ENCODE measurements around the gene C12orf75. TPM values are rescaled to one million over a fixed set of nuclear protein-coding genes. Genes with fewer than 3 reads are reported as not detected.
A peak's percentile ranks its signal among the peaks of the same experiment; 100 is the strongest.

Gene C12orf75
- total RNA-seq, 1 donor from 2014 or later = 40.4 TPM

DNA sequence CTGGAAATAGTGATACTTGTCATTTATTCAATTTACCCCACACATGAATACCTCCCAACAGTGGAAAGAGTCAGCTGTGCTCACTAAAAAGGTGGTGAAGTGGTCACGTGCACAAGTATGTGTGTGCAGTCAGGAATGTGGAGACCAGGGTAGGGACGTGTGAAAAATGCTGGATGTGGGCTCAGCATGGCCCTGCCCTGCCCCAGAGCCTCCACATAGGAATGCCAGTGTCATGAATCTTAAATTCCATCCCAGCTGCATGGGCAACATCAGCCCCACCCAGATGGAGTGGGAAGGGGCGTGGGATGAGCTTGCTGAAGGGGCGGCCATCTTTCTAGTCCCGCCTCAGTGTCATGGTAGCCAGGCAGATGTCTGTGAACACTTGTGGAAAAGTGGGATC lies 87.7 kb downstream of the C12orf75 start:
- Mint-ChIP-seq H3K4me3 (no peak overlapping the region), H3K36me3 (ENCODE audit: low read depth) (no peaks in the 10 kb centered on the region), H3K27ac (ENCODE audit: unreplicated experiment) (no peak overlapping the region), H3K4me1 (peaks cover 17% of the 10 kb centered on the region), H3K9me3 (no peaks in the 10 kb centered on the region), H3K27me3 (ENCODE audit: low read depth) (no peaks in the 10 kb centered on the region)
- no peak for DNase-seq (ENCODE audit: low read depth, low spot score)
- TF ChIP-seq, protein P1, sequence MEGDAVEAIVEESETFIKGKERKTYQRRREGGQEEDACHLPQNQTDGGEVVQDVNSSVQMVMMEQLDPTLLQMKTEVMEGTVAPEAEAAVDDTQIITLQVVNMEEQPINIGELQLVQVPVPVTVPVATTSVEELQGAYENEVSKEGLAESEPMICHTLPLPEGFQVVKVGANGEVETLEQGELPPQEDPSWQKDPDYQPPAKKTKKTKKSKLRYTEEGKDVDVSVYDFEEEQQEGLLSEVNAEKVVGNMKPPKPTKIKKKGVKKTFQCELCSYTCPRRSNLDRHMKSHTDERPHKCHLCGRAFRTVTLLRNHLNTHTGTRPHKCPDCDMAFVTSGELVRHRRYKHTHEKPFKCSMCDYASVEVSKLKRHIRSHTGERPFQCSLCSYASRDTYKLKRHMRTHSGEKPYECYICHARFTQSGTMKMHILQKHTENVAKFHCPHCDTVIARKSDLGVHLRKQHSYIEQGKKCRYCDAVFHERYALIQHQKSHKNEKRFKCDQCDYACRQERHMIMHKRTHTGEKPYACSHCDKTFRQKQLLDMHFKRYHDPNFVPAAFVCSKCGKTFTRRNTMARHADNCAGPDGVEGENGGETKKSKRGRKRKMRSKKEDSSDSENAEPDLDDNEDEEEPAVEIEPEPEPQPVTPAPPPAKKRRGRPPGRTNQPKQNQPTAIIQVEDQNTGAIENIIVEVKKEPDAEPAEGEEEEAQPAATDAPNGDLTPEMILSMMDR (conservative IDR thresholded peaks at IDR 0.05) = no peak

DNA sequence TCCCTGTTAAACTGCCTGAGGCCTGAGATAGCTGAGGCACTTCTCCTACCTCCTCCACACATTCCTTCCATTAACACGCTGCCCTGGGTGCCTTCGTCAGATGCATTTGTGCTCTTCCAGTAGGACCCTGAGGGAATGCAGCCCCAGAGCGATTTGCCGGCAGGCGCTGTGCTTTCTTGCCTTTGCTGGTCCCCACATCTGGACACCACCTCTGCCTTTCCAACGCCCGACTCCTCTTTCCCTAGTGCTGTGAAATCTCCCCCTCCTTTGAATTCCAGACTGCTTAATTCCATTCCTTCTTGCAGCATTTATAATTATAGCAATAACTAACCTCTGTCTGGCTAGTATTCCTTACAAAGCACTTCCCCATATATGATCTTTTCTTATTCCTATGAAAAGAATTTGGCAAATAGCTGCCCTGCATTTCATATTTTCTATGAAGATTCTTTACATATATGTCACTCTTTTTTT lies 88.4 kb downstream of the C12orf75 start:
- TF ChIP-seq, protein P1 (conservative IDR thresholded peaks at IDR 0.05) = no peak
- H3K27me3 Mint-ChIP-seq (ENCODE audit: low read depth) = no peaks in the 10 kb centered on the region
- H3K4me3 Mint-ChIP-seq = no peak overlapping the region
- H3K36me3 Mint-ChIP-seq (ENCODE audit: low read depth) = no peaks in the 10 kb centered on the region
- DNase-seq (ENCODE audit: low read depth, low spot score) = no peak
- H3K4me1 Mint-ChIP-seq = peaks cover 17% of the 10 kb centered on the region
- no peaks in the 10 kb centered on the region for H3K9me3 Mint-ChIP-seq
- peak overlapping the region; percentile 48 for H3K27ac Mint-ChIP-seq (ENCODE audit: unreplicated experiment)

DNA sequence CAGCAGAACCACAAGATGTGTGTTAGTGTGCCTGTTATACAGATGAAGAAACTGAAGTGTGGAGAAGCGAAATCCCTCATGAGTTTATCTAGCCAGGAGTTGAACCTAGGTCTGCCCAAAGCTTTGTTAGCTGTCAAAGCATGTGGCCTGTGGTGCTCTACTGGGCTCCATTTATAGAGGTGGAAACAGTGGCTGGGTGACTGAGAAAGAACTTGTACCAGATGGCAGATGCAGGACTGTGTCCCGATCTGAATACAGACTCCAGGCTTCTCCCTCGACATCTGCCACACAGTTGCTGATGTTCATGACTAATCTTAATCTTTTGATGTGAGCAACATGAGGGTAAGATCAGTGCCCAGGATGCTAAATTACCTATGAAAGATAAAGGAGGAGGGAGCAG lies 89.1 kb downstream of the C12orf75 start:
- TF ChIP-seq, protein P1 (conservative IDR thresholded peaks at IDR 0.05) = no peak
- peaks cover 17% of the 10 kb centered on the region for H3K4me1 Mint-ChIP-seq
- H3K27ac Mint-ChIP-seq (ENCODE audit: unreplicated experiment) = peak overlapping the region; percentile 23
- no peak for DNase-seq (ENCODE audit: low read depth, low spot score)
- no peaks in the 10 kb centered on the region for H3K27me3 Mint-ChIP-seq (ENCODE audit: low read depth)
- no peaks in the 10 kb centered on the region for H3K36me3 Mint-ChIP-seq (ENCODE audit: low read depth)
- H3K9me3 Mint-ChIP-seq = no peaks in the 10 kb centered on the region
- no peak overlapping the region for H3K4me3 Mint-ChIP-seq

DNA sequence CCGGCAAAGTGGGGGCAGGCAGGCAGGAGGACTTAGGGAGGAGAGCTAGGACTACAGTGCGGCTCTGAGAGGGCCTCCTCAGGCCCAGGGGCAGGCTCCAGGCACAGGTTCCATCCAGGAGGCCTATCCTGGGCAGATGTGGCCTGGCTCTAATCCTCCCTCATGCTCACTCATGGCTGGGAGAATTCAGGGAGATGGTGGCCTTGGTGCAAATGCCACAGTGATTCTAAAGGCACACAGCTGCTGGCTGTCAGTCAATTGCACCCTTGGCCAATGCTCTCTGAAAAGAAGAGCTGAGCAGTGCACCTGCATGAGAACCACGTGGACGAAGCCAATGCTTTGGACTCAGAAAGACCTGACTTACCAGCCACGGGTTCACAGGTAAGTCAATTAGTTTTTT lies 89.6 kb downstream of the C12orf75 start:
- no peaks in the 10 kb centered on the region for H3K36me3 Mint-ChIP-seq (ENCODE audit: low read depth)
- peaks cover 17% of the 10 kb centered on the region for H3K4me1 Mint-ChIP-seq
- TF ChIP-seq, protein P1 (conservative IDR thresholded peaks at IDR 0.05) = no peak
- H3K9me3 Mint-ChIP-seq = no peaks in the 10 kb centered on the region
- no peak for DNase-seq (ENCODE audit: low read depth, low spot score)
- no peak overlapping the region for H3K27ac Mint-ChIP-seq (ENCODE audit: unreplicated experiment)
- no peak overlapping the region for H3K4me3 Mint-ChIP-seq
- no peaks in the 10 kb centered on the region for H3K27me3 Mint-ChIP-seq (ENCODE audit: low read depth)

DNA sequence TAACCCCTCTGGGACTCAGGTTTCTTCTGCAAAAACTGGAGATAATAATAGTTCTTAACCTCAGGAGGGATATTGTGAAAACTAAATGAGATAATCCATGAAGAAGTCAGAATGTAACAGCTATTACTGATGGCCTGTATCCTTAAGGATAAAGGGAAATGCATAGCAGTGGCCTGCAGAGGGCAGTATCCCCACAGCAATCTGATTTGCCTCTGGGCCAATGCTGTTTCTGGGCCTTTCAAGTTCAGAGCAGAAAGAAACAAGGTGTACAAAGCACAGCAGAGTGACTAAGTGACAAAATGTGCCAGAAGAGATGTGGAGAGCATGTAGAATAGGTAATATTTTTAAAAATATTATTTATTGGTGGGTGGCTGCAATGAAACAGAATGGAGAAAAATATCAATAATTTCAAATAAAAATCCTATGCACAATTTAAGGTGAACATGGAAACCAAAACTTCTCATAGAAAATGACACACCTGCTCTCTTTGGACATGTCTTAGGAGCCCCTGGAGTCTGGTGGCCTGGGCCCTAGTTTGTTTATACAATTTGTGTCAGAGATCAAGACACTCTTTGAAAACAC lies 90.3 kb downstream of the C12orf75 start:
- H3K9me3 Mint-ChIP-seq = peaks cover 2% of the 10 kb centered on the region
- H3K27ac Mint-ChIP-seq (ENCODE audit: unreplicated experiment) = no peak overlapping the region
- H3K36me3 Mint-ChIP-seq (ENCODE audit: low read depth) = peaks cover 3% of the 10 kb centered on the region
- no peak overlapping the region for H3K4me3 Mint-ChIP-seq
- no peaks in the 10 kb centered on the region for H3K27me3 Mint-ChIP-seq (ENCODE audit: low read depth)
- peak; percentile 87 for DNase-seq (ENCODE audit: low read depth, low spot score)
- TF ChIP-seq, protein P1 (conservative IDR thresholded peaks at IDR 0.05) = peak; percentile 99
- peaks cover 17% of the 10 kb centered on the region for H3K4me1 Mint-ChIP-seq

Other genes starting within 250 kb of the C12orf75 start
- 4.0 and 4.2 TPM in 2 replicates for gene ALDH1L2, start 246.2 kb upstream of the C12orf75 start, total RNA-seq
- 32.0 and 35.8 TPM in 2 replicates for gene WASHC4, start 223.0 kb upstream of the C12orf75 start, total RNA-seq
- gene APPL2, start 94.5 kb upstream of the C12orf75 start, total RNA-seq = 51.2 and 51.8 TPM in 2 replicates

Measured in neural crest cell (in vitro differentiated cells).